ENCODE results near the gene ACTA2. TPM values are rescaled to one million over a fixed set of nuclear protein-coding genes. Genes with fewer than 3 reads are reported as not detected.

ACTA2 gene
- total RNA-seq: 162 TPM
- long read RNA-seq, transcript ACTA2-201 (9 exons, 1,349 nt): major isoform, 128 of 146 reads
- long read RNA-seq, partial matches to known transcripts: 8 of 146 reads
- long read RNA-seq, other reads (novel, unspliced or antisense): 10 of 146 reads

- DNase-seq (ENCODE audit: low spot score): peak; percentile 74
Measured at GRCh38 chr10:88952647-88953111, at the start of gene ACTA2. ACTA2 (minus strand) TSS chr10:88952773; CDS start chr10:88948930, 3,843 bp downstream.

DNA sequence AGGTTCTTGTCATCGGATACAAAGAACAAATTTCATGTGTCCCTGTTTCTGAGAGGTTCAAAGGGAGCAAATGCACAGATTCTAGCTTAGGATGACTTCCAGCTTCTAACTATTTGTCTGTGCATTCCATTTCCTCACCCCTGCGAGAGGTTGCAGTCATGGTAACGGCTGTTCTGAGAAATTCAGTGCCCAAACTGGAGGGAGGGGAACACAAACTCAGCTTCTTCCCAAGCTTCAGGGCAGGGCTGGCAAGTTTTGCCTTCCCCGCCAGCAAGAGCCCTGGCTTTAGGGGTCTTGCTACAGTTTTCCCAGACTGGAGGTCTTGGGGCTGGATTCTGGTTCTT lies 49.1 kb upstream of the ACTA2 start:
- intact Hi-C loops (cut with DNase I): no loop called here
- no peak for DNase-seq (ENCODE audit: low spot score)

More at GRCh38 chr10:88952647-88953111, at the start of gene ACTA2:
- intact Hi-C loops (cut with DNase I): no loop called here

DNA sequence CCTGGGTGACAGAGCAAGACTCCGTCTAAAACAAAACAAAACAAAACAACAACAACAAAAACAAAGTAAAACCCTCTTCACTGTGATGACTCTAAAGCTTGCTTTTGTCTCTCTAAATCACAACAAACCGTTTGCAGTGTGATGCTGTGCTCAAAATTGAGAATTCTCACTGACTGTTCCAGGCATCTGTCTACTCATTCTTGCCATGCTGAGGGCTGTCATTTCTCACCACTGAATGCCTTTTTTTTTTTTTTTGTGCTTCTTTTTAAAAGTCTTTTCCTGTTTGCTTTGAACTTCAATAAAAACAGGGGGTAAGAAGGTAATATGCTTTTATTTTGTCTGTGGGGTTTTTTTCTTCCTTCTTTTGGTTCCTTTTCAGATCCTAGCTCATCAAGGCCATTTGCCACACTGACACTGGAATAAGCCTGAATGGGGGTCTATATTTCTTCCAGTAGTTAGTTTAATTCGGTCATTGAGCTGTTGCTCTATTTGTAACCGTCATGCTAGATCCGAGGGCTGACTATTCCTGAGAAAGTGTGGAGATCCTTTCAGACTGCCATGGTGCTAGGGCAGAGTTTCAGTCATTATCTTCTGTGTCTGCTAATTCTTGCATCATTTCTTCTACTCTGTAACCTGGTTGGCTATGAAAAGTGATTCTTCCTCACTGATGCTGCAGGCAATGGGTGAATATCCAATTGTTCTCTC lies 48.6 kb upstream of the ACTA2 start:
- no peak for DNase-seq (ENCODE audit: low spot score)
- intact Hi-C loops (cut with DNase I): no loop called here

GRCh38 chr10:88999625-89000024 lies 47.1 kb upstream of the ACTA2 start:
- DNase-seq (ENCODE audit: low spot score): no peak
- intact Hi-C loops (cut with DNase I): no loop called here

GRCh38 chr10:88996927-88997326 lies 44.4 kb upstream of the ACTA2 start:
- DNase-seq (ENCODE audit: low spot score): no peak
- intact Hi-C loops (cut with DNase I): no loop called here

DNA sequence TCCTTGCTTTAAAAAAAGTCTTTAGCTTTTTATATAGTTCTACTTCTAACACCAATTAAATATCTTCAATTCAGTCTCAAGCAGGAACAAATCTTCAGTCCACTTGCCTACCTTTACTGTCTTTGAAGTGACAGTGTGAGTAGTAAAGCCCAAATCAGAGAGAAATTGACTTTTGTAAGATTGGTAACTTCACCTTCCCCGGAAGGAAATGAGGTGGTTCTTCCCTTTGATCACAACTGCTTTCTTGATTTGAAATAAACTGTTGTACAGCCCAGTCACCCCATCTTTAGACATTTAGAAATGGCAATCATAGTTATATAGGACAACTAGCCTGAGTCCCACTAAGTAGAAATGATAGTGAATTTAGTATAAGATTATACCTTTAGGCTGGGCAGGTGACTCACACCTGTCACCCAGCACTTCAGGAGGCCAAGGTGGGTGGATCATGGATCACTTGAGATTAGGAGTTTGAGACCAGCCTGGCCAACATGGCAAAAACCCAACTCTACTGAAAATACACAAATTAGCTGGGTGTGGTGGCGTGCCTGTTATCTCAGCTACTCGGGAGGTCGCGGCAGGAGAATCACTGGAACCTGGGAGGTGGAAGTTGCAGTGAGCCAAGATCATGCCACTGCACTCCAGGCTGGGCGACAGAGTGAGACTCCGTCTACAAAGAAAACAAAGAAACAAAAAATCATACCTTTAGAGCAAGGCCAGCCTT lies 42.7 kb upstream of the ACTA2 start:
- intact Hi-C loops (cut with DNase I): no loop called here
- no peak for DNase-seq (ENCODE audit: low spot score)

- intact Hi-C loops (cut with DNase I): no loop called here
- no peak for DNase-seq (ENCODE audit: low spot score)
Measured at GRCh38 chr10:88994019-88994418, 41.4 kb upstream of the ACTA2 start.

DNA sequence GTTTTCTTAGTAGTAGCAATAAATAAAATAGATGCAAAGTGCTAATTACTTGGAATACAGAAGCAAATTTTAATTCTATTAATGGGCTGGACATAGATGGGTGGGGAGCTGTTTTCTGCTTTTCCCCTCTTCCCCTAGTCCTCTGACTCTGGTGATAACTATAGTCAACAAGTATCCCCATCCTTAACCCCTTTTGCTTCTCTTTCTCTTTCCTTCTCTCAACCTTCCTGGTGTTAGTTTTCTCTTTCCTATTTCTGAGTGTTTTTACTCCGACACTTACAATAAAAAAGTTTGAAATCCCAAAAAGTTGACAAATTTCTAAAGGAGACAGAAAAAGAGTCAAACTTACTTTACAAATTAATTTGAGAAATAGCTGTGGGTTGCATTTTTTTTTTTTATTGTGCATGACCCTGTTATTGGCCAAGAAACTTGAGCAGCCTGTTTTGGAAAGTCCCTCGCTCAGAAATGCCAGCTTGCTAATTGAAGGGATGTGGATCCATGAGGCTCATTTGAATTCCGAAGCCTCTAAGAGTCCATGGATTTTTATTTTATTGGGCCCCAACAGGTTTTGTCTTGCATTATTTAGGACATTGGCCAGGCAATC lies 40.5 kb upstream of the ACTA2 start:
- DNase-seq (ENCODE audit: low spot score): no peak
- intact Hi-C loops (cut with DNase I): no loop called here

DNA sequence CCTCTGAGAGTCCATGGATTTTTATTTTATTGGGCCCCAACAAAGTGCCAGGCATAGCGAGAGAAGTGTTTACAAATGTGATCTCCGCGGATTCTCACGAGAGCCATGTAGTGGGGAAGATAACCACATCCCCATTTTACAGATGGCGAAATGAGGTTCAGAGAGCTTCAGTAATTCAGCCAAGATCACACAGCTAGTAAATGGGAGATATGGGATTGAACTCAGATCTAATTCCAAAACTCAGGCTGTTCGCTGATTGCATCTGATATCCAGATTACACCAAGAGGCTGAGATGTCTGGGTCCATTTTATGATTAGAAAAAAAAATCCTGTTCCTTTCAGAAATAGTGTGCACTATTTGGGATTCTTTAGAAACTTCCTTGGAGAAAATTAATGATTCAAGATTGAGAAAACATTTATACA lies 39.3 kb upstream of the ACTA2 start:
- intact Hi-C loops (cut with DNase I): no loop called here
- no peak for DNase-seq (ENCODE audit: low spot score)

- DNase-seq (ENCODE audit: low spot score): peak; percentile 90
- intact Hi-C loops (cut with DNase I): no loop called here
Measured at GRCh38 chr10:88991161-88991898, 38.8 kb upstream of the ACTA2 start.

- peak; percentile 94 for DNase-seq (ENCODE audit: low spot score)
- intact Hi-C loops (cut with DNase I): no loop called here
Measured at GRCh38 chr10:88990384-88991160, 38.0 kb upstream of the ACTA2 start, which contains the start of gene FAS. FAS (plus strand) TSS chr10:88990798; CDS start chr10:88990877, 79 bp downstream.

GRCh38 chr10:88989824-88990383 lies 37.3 kb upstream of the ACTA2 start:
- DNase-seq (ENCODE audit: low spot score): no peak
- intact Hi-C loops (cut with DNase I): loop anchor here (5.0 kb wide), 1 partner anchor 153 kb away; no protein-coding TSS in a partner anchor

DNA sequence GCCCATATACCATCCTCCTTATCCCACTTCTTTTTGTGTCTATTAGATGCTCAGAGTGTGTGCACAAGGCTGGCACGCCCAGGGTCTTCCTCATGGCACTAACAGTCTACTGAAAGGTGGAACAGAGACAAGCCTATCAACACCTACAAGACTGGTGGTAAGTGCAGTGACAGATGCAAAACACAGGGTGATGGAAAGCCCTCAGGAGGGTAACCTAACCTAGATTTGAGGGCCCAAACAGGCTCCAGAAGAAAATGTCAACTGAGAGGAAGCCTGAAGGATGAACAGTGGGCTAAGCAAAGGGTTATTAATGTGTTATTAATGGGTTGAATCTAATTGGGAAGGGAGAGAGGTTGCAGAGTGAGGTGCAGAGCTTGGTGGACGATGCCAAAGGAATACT lies 36.9 kb upstream of the ACTA2 start:
- intact Hi-C loops (cut with DNase I): loop anchor here (5.0 kb wide), 1 partner anchor 152 kb away; no protein-coding TSS in a partner anchor

DNA sequence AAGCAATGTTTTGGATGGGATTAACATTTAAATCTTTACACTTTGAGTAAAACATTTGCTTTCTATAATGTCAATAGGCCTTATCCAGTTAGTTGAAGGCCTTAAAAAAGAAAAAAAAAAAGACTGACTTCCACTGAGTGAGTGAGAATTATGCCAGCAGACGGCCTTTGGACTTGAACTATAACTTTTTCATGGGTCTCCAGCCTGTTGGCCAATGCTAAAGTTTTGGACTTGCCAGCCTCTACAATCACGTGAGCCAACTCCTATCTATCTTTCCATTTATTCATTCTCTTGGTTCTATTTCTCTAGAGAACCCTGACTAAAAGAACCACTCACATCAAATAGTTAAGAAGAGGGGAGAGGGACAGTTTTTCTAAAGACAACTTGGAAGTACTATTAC lies 35.3 kb upstream of the ACTA2 start:
- intact Hi-C loops (cut with DNase I): loop anchor here (2.0 to 5.0 kb wide), 2 partner anchors 53 to 151 kb away; no protein-coding TSS in a partner anchor
- no peak for DNase-seq (ENCODE audit: low spot score)

More for the DNA sequence above, 36.9 kb upstream of the ACTA2 start:
- no peak for DNase-seq (ENCODE audit: low spot score)

- no peak for DNase-seq (ENCODE audit: low spot score)
- intact Hi-C loops (cut with DNase I): loop anchor here (2.0 to 5.0 kb wide), 2 partner anchors 52 to 150 kb away; no protein-coding TSS in a partner anchor
Measured at GRCh38 chr10:88987243-88987725, 34.7 kb upstream of the ACTA2 start.

GRCh38 chr10:88986549-88987242 lies 34.1 kb upstream of the ACTA2 start:
- no peak for DNase-seq (ENCODE audit: low spot score)
- intact Hi-C loops (cut with DNase I): loop anchor here (2.0 to 5.0 kb wide), 2 partner anchors 52 to 149 kb away; no protein-coding TSS in a partner anchor

- intact Hi-C loops (cut with DNase I): no loop called here
- DNase-seq (ENCODE audit: low spot score): no peak
Measured at GRCh38 chr10:88984525-88984924, 32.0 kb upstream of the ACTA2 start.

Measured in cardiac septum (tissue), 1 donor.